BLaER1 treated with 17β-estradiol and CSF1 and Interleukin-3, amounts not matched to agents 10 nM and 100 nM (cell line): ENCODE data around the gene ADAMTS3.

ENCODE experiments used
- H3K27ac ChIP-seq, 11 experiments: shearing (Covaris generic); formaldehyde crosslinking; 2 replicates each; pipeline ENCODE4 v1.8.1; 2022
- H3K27me3 ChIP-seq, 11 experiments: shearing (Covaris generic); formaldehyde crosslinking; 2 replicates each; pipeline ENCODE4 v1.8.1; 2022
- H3K36me3 ChIP-seq, 11 experiments: shearing (Covaris generic); formaldehyde crosslinking; 2 replicates each; pipeline ENCODE4 v1.8.1; 2022
- H3K4me1 ChIP-seq, 10 experiments: shearing (Covaris generic); formaldehyde crosslinking; 2 replicates each; pipeline ENCODE4 v1.8.1; 2022
- H3K4me2 ChIP-seq, 11 experiments: shearing (Covaris generic); formaldehyde crosslinking; 2 replicates each; pipeline ENCODE4 v1.8.1; 2022
- H3K4me3 ChIP-seq, 10 experiments: shearing (Covaris generic); formaldehyde crosslinking; 2 replicates each; pipeline ENCODE4 v1.8.1; 2022
- H3K9ac ChIP-seq, 11 experiments: shearing (Covaris generic); formaldehyde crosslinking; 2 replicates each; pipeline ENCODE4 v1.8.1; 2022
- H3K9me3 ChIP-seq, 11 experiments: shearing (Covaris generic); formaldehyde crosslinking; replicated peaks in 1 of 11; 2 replicates each; pipeline ENCODE4 v1.8.1; 2022
- H4K20me1 ChIP-seq, 11 experiments: shearing (Covaris generic); formaldehyde crosslinking; 2 replicates each; pipeline ENCODE4 v1.8.1; 2022
- Cebpa-rat ChIP-seq, 11 experiments: shearing (Covaris generic); IDR thresholded peaks; 2 replicates each; pipeline ENCODE4 v1.8.1; 2022

The ADAMTS3 gene

GRCh38 chr4:72305620-72306019 is 263.4 kb downstream of the ADAMTS3 start:
- H4K20me1 ChIP-seq = no peaks in the 10 kb centered on the region
- no peaks in the 10 kb centered on the region for H3K9me3 ChIP-seq
- no peaks in the 10 kb centered on the region for H3K36me3 ChIP-seq
- no peak overlapping the region for H3K27ac ChIP-seq
- H3K27me3 ChIP-seq = no peaks in the 10 kb centered on the region
- H3K4me3 ChIP-seq = no peak overlapping the region
- H3K4me2 ChIP-seq = no peak overlapping the region
- no peak overlapping the region for H3K9ac ChIP-seq
- no peak for TF ChIP-seq Cebpa-rat (IDR thresholded peaks at IDR 0.05)
- H3K4me1 ChIP-seq = no peaks in the 10 kb centered on the region

DNA sequence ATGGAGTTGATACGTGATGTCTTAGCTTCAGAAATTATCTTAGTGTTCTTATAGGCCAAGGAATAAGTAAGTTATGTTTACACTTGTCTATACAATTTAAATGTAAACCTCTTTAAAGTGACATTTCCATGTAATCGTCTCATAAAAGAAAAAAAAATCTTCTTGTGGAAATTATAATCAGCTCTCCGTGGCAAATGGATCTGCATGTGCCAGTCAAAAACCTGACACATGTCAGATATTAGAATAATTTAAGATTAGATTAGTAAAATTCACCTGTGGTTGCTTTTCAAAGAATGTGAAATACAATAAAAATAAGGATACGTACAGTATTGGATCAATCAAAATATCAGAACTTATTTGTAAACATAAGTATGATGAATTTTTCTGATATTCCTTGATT is 263.9 kb downstream of the ADAMTS3 start:
- Histone ChIP-seq H3K9me3 (no peaks in the 10 kb centered on the region), H3K27me3 (no peaks in the 10 kb centered on the region), H3K4me2 (no peak overlapping the region), H4K20me1 (no peaks in the 10 kb centered on the region), H3K4me3 (no peak overlapping the region), H3K36me3 (no peaks in the 10 kb centered on the region), H3K9ac (no peak overlapping the region), H3K4me1 (no peaks in the 10 kb centered on the region), H3K27ac (no peak overlapping the region)
- TF ChIP-seq Cebpa-rat (IDR thresholded peaks at IDR 0.05) = no peak

DNA sequence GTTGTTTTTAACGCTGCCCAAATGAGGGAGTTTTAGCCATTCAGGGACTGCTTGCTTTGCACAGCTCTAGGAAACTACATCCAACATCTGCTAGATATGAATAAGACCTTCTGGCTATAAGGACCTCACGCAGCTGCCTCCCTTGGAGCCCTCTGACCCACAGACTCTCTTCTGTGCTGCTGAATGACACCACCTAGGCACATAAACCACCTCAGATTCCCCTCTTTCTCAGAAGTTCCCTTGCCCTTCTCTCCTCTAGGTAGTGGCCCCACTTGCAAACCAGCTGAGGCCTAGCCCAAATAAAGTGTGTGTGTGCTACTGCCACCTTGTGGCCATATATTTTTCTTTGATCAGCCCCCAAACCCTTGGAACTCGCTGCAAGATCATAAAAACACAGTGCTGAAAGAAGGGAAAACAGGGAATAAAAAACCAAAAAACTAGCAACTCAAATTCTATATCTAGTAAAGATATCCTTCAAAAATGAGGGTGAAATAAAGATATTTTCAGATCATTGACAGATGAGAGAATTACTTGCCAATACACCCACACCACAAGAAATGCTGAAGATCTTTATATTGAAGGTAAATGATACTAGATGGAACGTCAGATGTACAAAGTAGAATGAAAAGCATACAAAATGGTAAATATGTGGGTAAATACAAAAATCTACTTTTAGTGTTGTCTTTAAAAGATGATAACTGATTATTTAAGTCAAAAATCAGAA is 265.9 kb downstream of the ADAMTS3 start:
- Histone ChIP-seq H3K27ac (no peak overlapping the region), H3K9me3 (no peaks in the 10 kb centered on the region), H4K20me1 (no peaks in the 10 kb centered on the region), H3K9ac (no peak overlapping the region), H3K27me3 (no peaks in the 10 kb centered on the region), H3K4me3 (no peak overlapping the region), H3K4me2 (no peak overlapping the region), H3K36me3 (no peaks in the 10 kb centered on the region), H3K4me1 (no peaks in the 10 kb centered on the region)
- no peak for TF ChIP-seq Cebpa-rat (IDR thresholded peaks at IDR 0.05)

- Histone ChIP-seq H3K4me1 (no peaks in the 10 kb centered on the region), H3K27me3 (no peaks in the 10 kb centered on the region), H4K20me1 (no peaks in the 10 kb centered on the region), H3K9ac (no peak overlapping the region), H3K9me3 (no peaks in the 10 kb centered on the region), H3K4me2 (no peak overlapping the region), H3K27ac (no peak overlapping the region), H3K4me3 (no peak overlapping the region), H3K36me3 (no peaks in the 10 kb centered on the region)
- TF ChIP-seq Cebpa-rat (IDR thresholded peaks at IDR 0.05) = no peak
These were observed 267.3 kb downstream of the ADAMTS3 start for GRCh38 chr4:72301759-72302158.

- Histone ChIP-seq H4K20me1 (no peaks in the 10 kb centered on the region), H3K4me3 (no peak overlapping the region), H3K9me3 (no peaks in the 10 kb centered on the region), H3K4me2 (no peak overlapping the region), H3K27me3 (no peaks in the 10 kb centered on the region), H3K36me3 (no peaks in the 10 kb centered on the region), H3K9ac (no peak overlapping the region), H3K4me1 (no peaks in the 10 kb centered on the region), H3K27ac (no peak overlapping the region)
- TF ChIP-seq Cebpa-rat (IDR thresholded peaks at IDR 0.05) = no peak
These were observed 268.9 kb downstream of the ADAMTS3 start for GRCh38 chr4:72300126-72300525.

GRCh38 chr4:72295966-72296557 is 273.0 kb downstream of the ADAMTS3 start:
- Histone ChIP-seq H3K4me2 (no peak overlapping the region), H3K9me3 (no peaks in the 10 kb centered on the region), H3K4me3 (no peak overlapping the region), H3K27me3 (no peaks in the 10 kb centered on the region), H3K4me1 (no peaks in the 10 kb centered on the region), H4K20me1 (no peaks in the 10 kb centered on the region), H3K9ac (no peak overlapping the region), H3K27ac (no peak overlapping the region), H3K36me3 (no peaks in the 10 kb centered on the region)
- TF ChIP-seq Cebpa-rat (IDR thresholded peaks at IDR 0.05) = no peak

GRCh38 chr4:72290737-72291136 is 278.3 kb downstream of the ADAMTS3 start:
- TF ChIP-seq Cebpa-rat (IDR thresholded peaks at IDR 0.05) = no peak
- no peaks in the 10 kb centered on the region for H4K20me1 ChIP-seq
- H3K9me3 ChIP-seq = no peaks in the 10 kb centered on the region
- H3K9ac ChIP-seq = no peak overlapping the region
- H3K27me3 ChIP-seq = no peaks in the 10 kb centered on the region
- no peaks in the 10 kb centered on the region for H3K36me3 ChIP-seq
- no peak overlapping the region for H3K27ac ChIP-seq
- H3K4me2 ChIP-seq = no peak overlapping the region
- no peaks in the 10 kb centered on the region for H3K4me1 ChIP-seq
- H3K4me3 ChIP-seq = no peak overlapping the region

DNA sequence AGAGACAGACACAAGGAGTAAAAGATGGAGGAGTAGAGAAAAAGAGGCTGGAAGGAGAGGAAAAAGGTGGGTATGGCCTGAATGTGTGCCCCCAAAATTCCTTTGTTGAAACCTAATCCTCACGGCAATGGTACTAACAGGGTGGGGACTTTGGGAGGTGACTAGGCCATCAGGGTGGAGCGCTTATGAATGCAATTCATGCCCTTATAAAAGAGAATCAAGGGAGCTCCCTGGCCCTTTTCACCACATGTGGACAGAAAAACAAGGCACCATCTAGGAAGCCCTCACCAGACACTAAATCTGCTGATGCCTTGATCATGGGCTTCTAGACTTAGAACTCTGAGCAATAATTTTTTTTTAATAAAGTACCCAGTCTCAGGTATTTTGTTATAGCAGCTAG is 282.1 kb downstream of the ADAMTS3 start:
- Histone ChIP-seq H3K4me1 (peaks cover 0 to 7% (median 0%) of the 10 kb centered on the region in 10 experiments; a peak in 2 of 20 replicates), H3K27me3 (no peaks in the 10 kb centered on the region), H4K20me1 (no peaks in the 10 kb centered on the region), H3K4me2 (no peak overlapping the region), H3K9ac (no peak overlapping the region), H3K27ac (no peak overlapping the region), H3K36me3 (no peaks in the 10 kb centered on the region), H3K4me3 (no peak overlapping the region), H3K9me3 (no peaks in the 10 kb centered on the region)
- TF ChIP-seq Cebpa-rat (IDR thresholded peaks at IDR 0.05) = no peak

DNA sequence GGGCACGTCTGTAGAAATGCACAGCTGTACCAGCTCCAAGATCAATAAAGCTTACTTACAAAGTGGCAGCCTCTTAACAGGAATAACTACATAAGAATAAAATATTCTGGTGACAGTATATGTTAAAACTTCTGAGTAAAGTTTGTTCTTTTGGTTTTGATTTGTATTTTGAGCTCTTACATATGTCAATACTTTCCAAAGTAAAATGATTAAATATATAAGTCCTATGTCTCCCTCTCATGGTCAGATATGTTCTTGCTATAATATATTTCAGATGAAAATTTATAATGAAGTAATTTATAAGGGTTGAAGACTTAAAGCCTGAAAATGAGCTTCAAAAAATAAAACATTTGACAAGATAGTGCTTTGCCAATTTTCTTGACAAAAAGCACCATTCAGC is 282.8 kb downstream of the ADAMTS3 start:
- Histone ChIP-seq H3K4me3 (no peak overlapping the region), H3K36me3 (no peaks in the 10 kb centered on the region), H3K27ac (no peak overlapping the region), H4K20me1 (no peaks in the 10 kb centered on the region), H3K27me3 (no peaks in the 10 kb centered on the region), H3K4me2 (no peak overlapping the region), H3K4me1 (peaks cover 0 to 7% (median 0%) of the 10 kb centered on the region in 10 experiments; a peak in 2 of 20 replicates), H3K9ac (no peak overlapping the region), H3K9me3 (no peaks in the 10 kb centered on the region)
- no peak for TF ChIP-seq Cebpa-rat (IDR thresholded peaks at IDR 0.05)

DNA sequence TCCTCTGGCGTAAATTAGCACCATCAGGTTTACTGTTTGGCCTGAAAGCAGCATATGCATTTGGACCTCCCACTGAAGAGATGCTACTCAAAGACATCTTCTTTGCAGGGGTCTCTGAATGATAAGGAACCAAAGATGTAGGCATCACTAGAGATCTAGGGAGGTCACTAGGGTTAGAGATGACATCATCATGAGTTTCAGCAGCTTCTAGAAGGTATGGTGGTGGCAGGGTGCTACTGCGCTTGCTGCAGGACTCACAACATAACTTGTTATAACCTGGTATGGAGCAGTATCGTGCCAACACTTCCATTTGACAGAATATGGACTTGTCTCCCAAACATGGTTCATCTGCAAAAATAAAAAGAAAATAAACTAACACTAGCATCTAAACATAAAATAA is 285.7 kb downstream of the ADAMTS3 start:
- Histone ChIP-seq H3K9me3 (no peaks in the 10 kb centered on the region), H3K36me3 (no peaks in the 10 kb centered on the region), H3K27me3 (no peaks in the 10 kb centered on the region)

More for the DNA sequence above, 285.7 kb downstream of the ADAMTS3 start:
- H3K4me3 ChIP-seq = no peak overlapping the region
- H3K4me2 ChIP-seq = no peak overlapping the region
- no peak for TF ChIP-seq Cebpa-rat (IDR thresholded peaks at IDR 0.05)
- peaks cover 0 to 7% (median 0%) of the 10 kb centered on the region in 10 experiments; a peak in 2 of 20 replicates for H3K4me1 ChIP-seq
- H4K20me1 ChIP-seq = no peaks in the 10 kb centered on the region
- H3K9ac ChIP-seq = no peak overlapping the region
- H3K27ac ChIP-seq = no peak overlapping the region
